Measurements from ENCODE around the gene VPS8. TPM values are rescaled to one million over a fixed set of nuclear protein-coding genes. Genes with fewer than 3 reads are reported as not detected.

VPS8 gene
- total RNA-seq, 3 donors from 2014 or later: 52.2 to 86.3 (median 61.9) TPM

- H3K27ac ChIP-seq: peak overlapping the region in 1 of 2 donors; percentile 15
- intact Hi-C loops (cut with DNase I; ENCODE audit: low total_unique reads): no loop called here
- H3K4me3 ChIP-seq: no peak overlapping the region
- H3K36me3 ChIP-seq: peaks cover 4% of the 10 kb centered on the region
- H3K4me1 ChIP-seq: no peaks in the 10 kb centered on the region
- no peak for DNase-seq (ENCODE audit: low spot score in 2 of 2)
- TF ChIP-seq POLR2A (IDR thresholded peaks at IDR 0.05) (no peak), CTCF (IDR thresholded peaks at IDR 0.05) (no peak), POLR2AphosphoS5 (IDR thresholded peaks at IDR 0.05) (no peak)
- H3K9me3 ChIP-seq: no peaks in the 10 kb centered on the region
- H3K27me3 ChIP-seq: no peaks in the 10 kb centered on the region
These were observed 234.2 kb downstream of the VPS8 start for GRCh38 chr3:185046164-185046515.

GRCh38 chr3:185046603-185047002 is 234.6 kb downstream of the VPS8 start:
- Histone ChIP-seq H3K27me3 (no peaks in the 10 kb centered on the region), H3K9me3 (no peaks in the 10 kb centered on the region)

GRCh38 chr3:185049710-185050109 is 237.7 kb downstream of the VPS8 start:
- H3K4me3 ChIP-seq: no peak overlapping the region
- no peaks in the 10 kb centered on the region for H3K27me3 ChIP-seq
- no peak overlapping the region for H3K27ac ChIP-seq
- TF ChIP-seq CTCF (IDR thresholded peaks at IDR 0.05) (no peak), POLR2AphosphoS5 (IDR thresholded peaks at IDR 0.05) (no peak), POLR2A (IDR thresholded peaks at IDR 0.05) (no peak)
- DNase-seq (ENCODE audit: low spot score in 2 of 2): no peak
- H3K9me3 ChIP-seq: no peaks in the 10 kb centered on the region
- intact Hi-C loops (cut with DNase I; ENCODE audit: low total_unique reads): no loop called here
- no peaks in the 10 kb centered on the region for H3K4me1 ChIP-seq
- H3K36me3 ChIP-seq: peaks cover 11% of the 10 kb centered on the region

More at GRCh38 chr3:185046603-185047002, 234.6 kb downstream of the VPS8 start:
- Histone ChIP-seq H3K4me3 (no peak overlapping the region), H3K36me3 (peaks cover 5% of the 10 kb centered on the region), H3K27ac (no peak overlapping the region), H3K4me1 (no peaks in the 10 kb centered on the region)
- intact Hi-C loops (cut with DNase I; ENCODE audit: low total_unique reads): no loop called here
- TF ChIP-seq CTCF (IDR thresholded peaks at IDR 0.05): no peak
- TF ChIP-seq POLR2A (IDR thresholded peaks at IDR 0.05): no peak
- no peak for TF ChIP-seq POLR2AphosphoS5 (IDR thresholded peaks at IDR 0.05)
- no peak for DNase-seq (ENCODE audit: low spot score in 2 of 2)

GRCh38 chr3:185051801-185052200 is 239.8 kb downstream of the VPS8 start:
- TF ChIP-seq CTCF (IDR thresholded peaks at IDR 0.05) (no peak), POLR2A (IDR thresholded peaks at IDR 0.05) (no peak), POLR2AphosphoS5 (IDR thresholded peaks at IDR 0.05) (no peak)
- no peak for DNase-seq (ENCODE audit: low spot score in 2 of 2)

GRCh38 chr3:185052631-185053030 is 240.7 kb downstream of the VPS8 start:
- no peak overlapping the region for H3K27ac ChIP-seq
- H3K4me3 ChIP-seq: no peak overlapping the region
- intact Hi-C loops (cut with DNase I; ENCODE audit: low total_unique reads): no loop called here
- H3K9me3 ChIP-seq: peaks cover 9 to 11% of the 10 kb centered on the region in 2 donors
- no peak for DNase-seq (ENCODE audit: low spot score in 2 of 2)
- H3K27me3 ChIP-seq: no peaks in the 10 kb centered on the region
- H3K36me3 ChIP-seq: peaks cover 11% of the 10 kb centered on the region
- TF ChIP-seq CTCF (IDR thresholded peaks at IDR 0.05) (no peak), POLR2A (IDR thresholded peaks at IDR 0.05) (no peak), POLR2AphosphoS5 (IDR thresholded peaks at IDR 0.05) (no peak)
- H3K4me1 ChIP-seq: no peaks in the 10 kb centered on the region

More at GRCh38 chr3:185051801-185052200, 239.8 kb downstream of the VPS8 start:
- H3K4me1 ChIP-seq: no peaks in the 10 kb centered on the region
- H3K27ac ChIP-seq: no peak overlapping the region
- no peak overlapping the region for H3K4me3 ChIP-seq
- peaks cover 11% of the 10 kb centered on the region for H3K36me3 ChIP-seq
- H3K9me3 ChIP-seq: peaks cover 5 to 7% of the 10 kb centered on the region in 2 donors
- no peaks in the 10 kb centered on the region for H3K27me3 ChIP-seq
- intact Hi-C loops (cut with DNase I; ENCODE audit: low total_unique reads): no loop called here

Data from breast epithelium (tissue), 4 donors.